ENCODE results near the gene PROS1. TPM values are rescaled to one million over a fixed set of nuclear protein-coding genes. Genes with fewer than 3 reads are reported as not detected.
A peak's percentile ranks its signal among the peaks of the same experiment; 100 is the strongest.

PROS1 gene
- 24.5 to 32.6 TPM (median 25.6 TPM) in 3 replicates for total RNA-seq
- long read RNA-seq, transcript PROS1-202 (15 exons, 3,583 nt) = major isoform, 53 of 67 reads
- long read RNA-seq, partial matches to known transcripts = 3 of 67 reads
- long read RNA-seq, other reads (novel, unspliced or antisense) = 10 of 67 reads

DNA sequence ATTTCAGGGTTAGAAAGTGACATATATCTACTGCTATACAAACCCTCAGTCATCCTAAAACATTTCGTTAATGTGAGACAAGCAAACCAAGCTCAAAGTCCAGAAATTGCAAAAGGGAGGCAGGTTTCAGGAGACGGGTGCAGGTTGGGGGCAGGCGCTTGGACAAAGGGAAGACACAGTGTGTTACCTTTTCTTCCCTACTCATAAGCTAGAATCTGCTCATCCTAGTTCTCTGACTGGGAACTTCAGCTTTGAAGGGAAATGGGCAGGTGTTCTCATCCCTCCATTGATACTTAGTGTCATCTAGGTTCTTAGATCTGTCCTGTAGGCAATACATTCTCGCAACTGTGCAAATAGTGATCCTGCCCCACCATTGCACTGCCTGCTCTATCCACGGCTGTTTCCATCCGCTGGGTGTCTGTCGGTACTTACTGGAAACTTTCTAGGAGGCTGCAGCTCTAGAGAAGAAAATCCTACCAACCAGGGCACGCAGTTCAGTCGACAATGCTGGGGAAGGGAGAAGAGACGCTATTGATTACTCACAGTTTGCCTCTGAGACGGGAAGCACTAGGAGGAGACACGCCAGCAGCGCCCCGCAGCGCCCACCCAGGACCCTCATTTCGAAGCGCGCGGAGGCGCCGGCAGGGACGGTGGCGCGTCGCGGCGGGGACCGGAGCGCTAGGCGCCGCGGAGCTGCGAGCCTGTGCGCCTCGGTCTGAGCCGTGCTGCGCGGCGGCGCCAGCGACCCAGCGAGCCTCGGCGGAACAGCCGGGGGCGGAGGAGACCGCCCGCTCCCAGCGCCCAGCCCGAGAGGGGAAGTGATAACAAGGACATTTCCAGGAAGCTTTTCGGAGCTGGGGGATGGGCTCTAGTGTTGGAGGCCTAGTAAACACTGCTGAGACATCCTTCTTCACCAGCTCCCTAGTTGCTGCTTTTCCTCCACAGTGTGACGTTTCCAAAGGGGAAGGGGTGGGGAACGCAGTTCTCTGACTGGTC is at the start of gene PROS1:
PROS1 (minus strand) TSS at position 766 of the 996 bp plus-strand sequence; CDS start at position 619, 147 bp downstream.
- peak within 1 kb of the TSS; percentile 76 for H3K4me3 Mint-ChIP-seq (ENCODE audit: unreplicated experiment)
- no peak for DNase-seq (ENCODE audit: low spot score)
- peaks cover 29% of the 10 kb centered on the region for H3K4me1 Mint-ChIP-seq (ENCODE audit: low read depth)
- peak within 1 kb of the TSS; percentile 95 for H3K27ac Mint-ChIP-seq (ENCODE audit: unreplicated experiment)
- H3K36me3 Mint-ChIP-seq (ENCODE audit: low read depth) = no peaks in the 10 kb centered on the region
- TF ChIP-seq, protein P1, sequence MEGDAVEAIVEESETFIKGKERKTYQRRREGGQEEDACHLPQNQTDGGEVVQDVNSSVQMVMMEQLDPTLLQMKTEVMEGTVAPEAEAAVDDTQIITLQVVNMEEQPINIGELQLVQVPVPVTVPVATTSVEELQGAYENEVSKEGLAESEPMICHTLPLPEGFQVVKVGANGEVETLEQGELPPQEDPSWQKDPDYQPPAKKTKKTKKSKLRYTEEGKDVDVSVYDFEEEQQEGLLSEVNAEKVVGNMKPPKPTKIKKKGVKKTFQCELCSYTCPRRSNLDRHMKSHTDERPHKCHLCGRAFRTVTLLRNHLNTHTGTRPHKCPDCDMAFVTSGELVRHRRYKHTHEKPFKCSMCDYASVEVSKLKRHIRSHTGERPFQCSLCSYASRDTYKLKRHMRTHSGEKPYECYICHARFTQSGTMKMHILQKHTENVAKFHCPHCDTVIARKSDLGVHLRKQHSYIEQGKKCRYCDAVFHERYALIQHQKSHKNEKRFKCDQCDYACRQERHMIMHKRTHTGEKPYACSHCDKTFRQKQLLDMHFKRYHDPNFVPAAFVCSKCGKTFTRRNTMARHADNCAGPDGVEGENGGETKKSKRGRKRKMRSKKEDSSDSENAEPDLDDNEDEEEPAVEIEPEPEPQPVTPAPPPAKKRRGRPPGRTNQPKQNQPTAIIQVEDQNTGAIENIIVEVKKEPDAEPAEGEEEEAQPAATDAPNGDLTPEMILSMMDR (IDR thresholded peaks at IDR 0.05) = peak; percentile 51
- H3K27me3 Mint-ChIP-seq (ENCODE audit: low read depth) = no peaks in the 10 kb centered on the region
- H3K9me3 Mint-ChIP-seq (ENCODE audit: low read depth) = no peaks in the 10 kb centered on the region

DNA sequence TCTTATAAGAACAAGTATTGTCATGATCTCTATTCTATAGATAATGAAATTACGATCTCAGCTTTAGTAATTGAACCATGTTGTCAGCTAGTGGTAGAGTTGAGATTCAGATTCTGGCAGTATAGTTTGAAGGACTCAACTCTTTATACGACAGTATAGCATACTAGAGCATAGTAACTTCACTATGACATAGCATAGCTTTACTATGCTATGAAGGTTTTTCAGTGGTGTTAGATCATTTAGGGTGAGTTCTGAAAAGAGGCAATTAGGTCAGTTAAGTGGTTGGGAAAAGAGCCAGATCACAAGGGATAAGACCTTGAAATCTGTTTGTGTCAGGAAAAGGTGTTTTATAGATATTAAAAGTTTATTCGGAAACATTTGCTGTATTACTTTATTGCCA is 46.6 kb upstream of the PROS1 start:
- Mint-ChIP-seq H3K4me3 (ENCODE audit: unreplicated experiment) (no peak overlapping the region), H3K27ac (ENCODE audit: unreplicated experiment) (no peak overlapping the region), H3K27me3 (ENCODE audit: low read depth) (no peaks in the 10 kb centered on the region), H3K36me3 (ENCODE audit: low read depth) (no peaks in the 10 kb centered on the region), H3K9me3 (ENCODE audit: low read depth) (no peaks in the 10 kb centered on the region), H3K4me1 (ENCODE audit: low read depth) (peaks cover 6% of the 10 kb centered on the region)
- no peak for DNase-seq (ENCODE audit: low spot score)
- TF ChIP-seq, protein P1 (IDR thresholded peaks at IDR 0.05) = no peak

DNA sequence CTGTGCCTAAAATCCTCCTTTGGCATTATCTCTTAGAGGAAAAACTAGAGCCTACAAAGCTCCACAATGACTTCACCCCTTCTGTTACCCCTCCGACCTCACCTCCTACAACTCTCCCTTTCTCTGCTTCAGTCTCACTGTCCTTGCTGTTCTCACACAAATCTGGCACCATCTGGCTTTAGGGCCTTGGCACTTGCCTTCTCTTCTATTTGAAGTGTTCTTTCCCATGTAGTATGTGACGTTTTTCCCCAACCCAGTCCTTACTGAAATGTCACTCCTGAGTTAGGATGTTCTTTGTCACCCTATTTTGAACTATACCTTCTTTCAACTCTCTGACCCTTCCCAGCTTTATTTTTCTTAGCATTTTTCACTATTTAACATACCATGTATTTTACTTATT is 46.0 kb upstream of the PROS1 start:
- H3K27ac Mint-ChIP-seq (ENCODE audit: unreplicated experiment) = no peak overlapping the region
- H3K4me3 Mint-ChIP-seq (ENCODE audit: unreplicated experiment) = no peak overlapping the region
- TF ChIP-seq, protein P1 (IDR thresholded peaks at IDR 0.05) = no peak
- H3K4me1 Mint-ChIP-seq (ENCODE audit: low read depth) = peaks cover 6% of the 10 kb centered on the region
- no peaks in the 10 kb centered on the region for H3K27me3 Mint-ChIP-seq (ENCODE audit: low read depth)
- no peak for DNase-seq (ENCODE audit: low spot score)
- no peaks in the 10 kb centered on the region for H3K9me3 Mint-ChIP-seq (ENCODE audit: low read depth)
- H3K36me3 Mint-ChIP-seq (ENCODE audit: low read depth) = no peaks in the 10 kb centered on the region

DNA sequence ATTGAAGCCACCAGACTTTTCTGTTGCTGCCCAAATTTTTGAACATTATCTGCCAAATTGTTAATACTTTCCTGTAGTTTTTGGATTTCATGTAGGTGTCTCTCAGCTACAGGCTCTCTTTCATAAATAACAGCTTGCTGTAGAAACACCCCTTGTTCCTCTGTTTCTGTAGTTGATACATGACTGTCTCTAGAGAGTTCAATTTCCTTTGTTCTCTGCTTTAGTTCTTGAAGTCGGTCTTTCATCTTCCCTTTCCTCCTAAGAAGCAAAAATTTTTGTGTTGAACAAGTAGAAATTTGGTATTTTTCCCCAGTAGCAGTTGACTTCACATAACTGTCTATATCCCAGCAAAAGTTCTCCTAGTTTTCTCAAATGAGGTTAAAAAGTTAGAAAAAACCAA is 41.3 kb upstream of the PROS1 start:
- H3K27me3 Mint-ChIP-seq (ENCODE audit: low read depth) = no peaks in the 10 kb centered on the region
- H3K9me3 Mint-ChIP-seq (ENCODE audit: low read depth) = no peaks in the 10 kb centered on the region
- TF ChIP-seq, protein P1 (IDR thresholded peaks at IDR 0.05) = no peak

DNA sequence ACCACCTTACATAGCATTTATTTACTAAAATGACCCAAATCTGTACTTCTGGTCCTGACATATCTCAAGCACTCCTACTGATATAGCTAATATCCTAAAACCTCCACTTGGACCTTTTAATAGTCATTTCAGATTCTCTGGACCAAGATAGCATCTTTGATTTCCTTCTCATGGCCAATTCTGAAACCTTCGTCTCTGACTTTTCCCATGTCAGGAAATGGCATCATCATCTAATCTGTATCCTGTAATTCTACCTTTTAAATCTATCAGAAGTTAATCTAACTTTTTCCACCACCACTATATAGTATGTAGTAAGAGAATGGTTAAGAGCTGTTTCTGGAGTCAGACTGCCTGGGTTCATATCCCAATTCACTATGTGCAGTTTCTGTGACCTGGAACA is 38.5 kb upstream of the PROS1 start:
- no peak for DNase-seq (ENCODE audit: low spot score)
- Mint-ChIP-seq H3K36me3 (ENCODE audit: low read depth) (no peaks in the 10 kb centered on the region), H3K9me3 (ENCODE audit: low read depth) (no peaks in the 10 kb centered on the region), H3K4me3 (ENCODE audit: unreplicated experiment) (no peak overlapping the region), H3K4me1 (ENCODE audit: low read depth) (no peaks in the 10 kb centered on the region), H3K27me3 (ENCODE audit: low read depth) (no peaks in the 10 kb centered on the region), H3K27ac (ENCODE audit: unreplicated experiment) (no peak overlapping the region)
- TF ChIP-seq, protein P1 (IDR thresholded peaks at IDR 0.05) = no peak

More for the DNA sequence above, 41.3 kb upstream of the PROS1 start:
- H3K27ac Mint-ChIP-seq (ENCODE audit: unreplicated experiment) = no peak overlapping the region
- H3K4me3 Mint-ChIP-seq (ENCODE audit: unreplicated experiment) = no peak overlapping the region
- no peak for DNase-seq (ENCODE audit: low spot score)
- H3K36me3 Mint-ChIP-seq (ENCODE audit: low read depth) = no peaks in the 10 kb centered on the region
- no peaks in the 10 kb centered on the region for H3K4me1 Mint-ChIP-seq (ENCODE audit: low read depth)
